ENCODE measurements around the gene SLC26A1.

DNA sequence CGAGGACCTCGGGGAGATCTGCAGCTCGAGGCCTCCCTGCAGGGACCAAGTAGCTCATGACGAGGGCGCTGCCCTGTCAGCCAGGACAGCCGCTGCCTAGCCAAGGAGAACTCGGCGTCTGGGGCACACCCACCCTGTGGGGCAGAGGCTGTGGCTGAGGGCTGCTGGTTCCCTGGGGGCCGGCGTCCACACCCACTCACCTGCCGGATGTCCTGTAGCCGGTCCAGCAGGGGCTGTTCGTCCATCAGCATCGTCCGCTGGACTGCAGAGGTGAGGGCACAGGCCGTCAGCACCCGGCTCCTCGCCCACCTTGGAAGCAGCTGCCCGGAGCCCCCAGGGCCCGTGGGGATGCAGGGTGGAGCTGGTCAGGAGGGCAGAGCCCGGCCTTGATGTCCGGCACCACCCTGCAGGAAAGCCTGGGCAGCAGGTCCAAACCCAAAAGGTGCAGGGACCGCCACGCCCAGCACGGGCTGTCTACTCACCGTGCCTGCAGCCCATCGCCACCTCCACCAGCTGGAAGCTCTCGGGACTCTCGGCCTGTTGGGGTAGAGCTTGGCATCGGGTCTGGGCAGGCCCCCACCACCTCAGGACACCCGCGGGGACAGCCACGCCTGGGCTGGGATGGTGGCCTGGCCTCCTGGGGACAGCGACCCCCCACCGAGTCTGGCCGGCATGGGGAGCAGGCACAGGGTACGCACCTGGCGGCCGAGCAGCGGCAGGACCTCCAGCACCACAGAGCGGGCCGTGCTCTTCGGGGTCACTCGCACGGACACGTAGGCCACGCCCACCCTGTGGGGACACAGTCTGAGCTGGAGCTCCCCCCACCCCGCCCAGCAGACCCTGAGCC, 26.7 kb downstream of the SLC26A1 start:
- no peak for TF ChIP-seq POLR2A (IDR thresholded peaks at IDR 0.05)
- TF ChIP-seq, protein P1, sequence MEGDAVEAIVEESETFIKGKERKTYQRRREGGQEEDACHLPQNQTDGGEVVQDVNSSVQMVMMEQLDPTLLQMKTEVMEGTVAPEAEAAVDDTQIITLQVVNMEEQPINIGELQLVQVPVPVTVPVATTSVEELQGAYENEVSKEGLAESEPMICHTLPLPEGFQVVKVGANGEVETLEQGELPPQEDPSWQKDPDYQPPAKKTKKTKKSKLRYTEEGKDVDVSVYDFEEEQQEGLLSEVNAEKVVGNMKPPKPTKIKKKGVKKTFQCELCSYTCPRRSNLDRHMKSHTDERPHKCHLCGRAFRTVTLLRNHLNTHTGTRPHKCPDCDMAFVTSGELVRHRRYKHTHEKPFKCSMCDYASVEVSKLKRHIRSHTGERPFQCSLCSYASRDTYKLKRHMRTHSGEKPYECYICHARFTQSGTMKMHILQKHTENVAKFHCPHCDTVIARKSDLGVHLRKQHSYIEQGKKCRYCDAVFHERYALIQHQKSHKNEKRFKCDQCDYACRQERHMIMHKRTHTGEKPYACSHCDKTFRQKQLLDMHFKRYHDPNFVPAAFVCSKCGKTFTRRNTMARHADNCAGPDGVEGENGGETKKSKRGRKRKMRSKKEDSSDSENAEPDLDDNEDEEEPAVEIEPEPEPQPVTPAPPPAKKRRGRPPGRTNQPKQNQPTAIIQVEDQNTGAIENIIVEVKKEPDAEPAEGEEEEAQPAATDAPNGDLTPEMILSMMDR (IDR thresholded peaks at IDR 0.05) = no peak
